SK-N-MC (cell line): ENCODE data around the gene CFAP20DC.
"Not testable (repeated sequence)": the region's sequence is repeated elsewhere in the genome, so short reads cannot be mapped to it uniquely, and the experiment has no call there.

ENCODE experiments used
- DNase-seq: peaks from one replicate; pipeline ENCODE4 v3.0.0-alpha.2; 2011; ENCODE audit warnings: low read depth, low spot score
- H3K27ac ChIP-seq: fragments of 200-600 bp; sonication (generic); 2 replicates; pipeline ENCODE4 v1.5.1; 2016; ENCODE audit warnings: mixed run types
- H3K36me3 ChIP-seq: fragments of 200-600 bp; sonication (generic); 2 replicates; pipeline ENCODE4 v1.6.1; 2017; ENCODE audit warnings: antibody characterized with exemption, low read length, mixed read lengths; ENCODE audit not compliant: insufficient read depth
- H3K4me3 ChIP-seq: fragments of 200-600 bp; sonication (generic); 2 replicates; pipeline ENCODE4 v1.5.1; 2016
- H3K9ac ChIP-seq: fragments of 200-600 bp; sonication (generic); 2 replicates; pipeline ENCODE4 v1.8.0; 2017; ENCODE audit warnings: mixed run types, mixed read lengths; ENCODE audit not compliant: insufficient read length
- H3K9me3 ChIP-seq: fragments of 200-600 bp; sonication (generic); 2 replicates; pipeline ENCODE4 v1.6.1; 2017; ENCODE audit warnings: low read depth, mild to moderate bottlenecking, antibody characterized with exemption, low read length, moderate library complexity, mixed read lengths
- EZH2 ChIP-seq: fragments of 200-600 bp; sonication (generic); IDR thresholded peaks from one replicate; pipeline ENCODE4 v1.6.1; 2017; ENCODE audit warnings: antibody characterized with exemption
- FOXP2 ChIP-seq: optimal IDR thresholded peaks from 2 replicates; pipeline ENCODE3; 2011; ENCODE audit warnings: mild to moderate bottlenecking, moderate library complexity; ENCODE audit not compliant: insufficient read depth; ENCODE audit errors: extremely low read length, control extremely low read depth
- POLR2AphosphoS5 ChIP-seq: IDR thresholded peaks from 2 replicates; pipeline ENCODE4 v1.6.1; 2012; ENCODE audit warnings: mild to moderate bottlenecking, low read depth, low read length, borderline replicate concordance

CFAP20DC gene

GRCh38 chr3:58864480-58864879, 185.3 kb downstream of the CFAP20DC start:
- Histone ChIP-seq H3K9ac (no peak overlapping the region), H3K27ac (no peak overlapping the region), H3K9me3 (no peaks in the 10 kb centered on the region), H3K36me3 (no peaks in the 10 kb centered on the region), H3K4me3 (no peak overlapping the region)
- DNase-seq = no peak
- no peak for TF ChIP-seq POLR2AphosphoS5
- TF ChIP-seq FOXP2 = no peak
- no peak for TF ChIP-seq EZH2

GRCh38 chr3:58863206-58863605, 186.6 kb downstream of the CFAP20DC start:
- no peak overlapping the region for H3K27ac ChIP-seq
- H3K36me3 ChIP-seq = no peaks in the 10 kb centered on the region
- H3K9ac ChIP-seq = no peak overlapping the region
- no peak for DNase-seq
- no peak for TF ChIP-seq EZH2
- TF ChIP-seq POLR2AphosphoS5 = no peak
- TF ChIP-seq FOXP2 = no peak
- no peak overlapping the region for H3K4me3 ChIP-seq
- no peaks in the 10 kb centered on the region for H3K9me3 ChIP-seq

GRCh38 chr3:58861551-58861950, 188.3 kb downstream of the CFAP20DC start:
- no peak overlapping the region for H3K9ac ChIP-seq
- H3K27ac ChIP-seq = no peak overlapping the region
- TF ChIP-seq POLR2AphosphoS5 (no peak), EZH2 (no peak), FOXP2 (no peak)
- DNase-seq = no peak
- H3K4me3 ChIP-seq = no peak overlapping the region
- no peaks in the 10 kb centered on the region for H3K9me3 ChIP-seq
- H3K36me3 ChIP-seq = no peaks in the 10 kb centered on the region

GRCh38 chr3:58858126-58858525, 191.7 kb downstream of the CFAP20DC start:
- no peak overlapping the region for H3K27ac ChIP-seq
- no peak overlapping the region for H3K4me3 ChIP-seq
- DNase-seq = no peak
- TF ChIP-seq POLR2AphosphoS5 (no peak), FOXP2 (no peak), EZH2 (no peak)
- no peaks in the 10 kb centered on the region for H3K9me3 ChIP-seq
- no peak overlapping the region for H3K9ac ChIP-seq
- H3K36me3 ChIP-seq = no peaks in the 10 kb centered on the region

- H3K9ac ChIP-seq = no peak overlapping the region
- DNase-seq = no peak
- H3K36me3 ChIP-seq = no peaks in the 10 kb centered on the region
- H3K4me3 ChIP-seq = no peak overlapping the region
- H3K27ac ChIP-seq = no peak overlapping the region
- no peaks in the 10 kb centered on the region for H3K9me3 ChIP-seq
- no peak for TF ChIP-seq FOXP2
- no peak for TF ChIP-seq EZH2
- TF ChIP-seq POLR2AphosphoS5 = no peak
Observed at GRCh38 chr3:58857402-58857801, 192.4 kb downstream of the CFAP20DC start.

GRCh38 chr3:58848826-58849225, 201.0 kb downstream of the CFAP20DC start:
- no peak overlapping the region for H3K9ac ChIP-seq
- no peaks in the 10 kb centered on the region for H3K36me3 ChIP-seq
- no peaks in the 10 kb centered on the region for H3K9me3 ChIP-seq
- no peak overlapping the region for H3K27ac ChIP-seq
- no peak for DNase-seq
- no peak overlapping the region for H3K4me3 ChIP-seq
- TF ChIP-seq FOXP2 (no peak), POLR2AphosphoS5 (no peak), EZH2 (no peak)

- not testable (repeated sequence) for DNase-seq, H3K9ac ChIP-seq, H3K9me3 ChIP-seq, H3K4me3 ChIP-seq, H3K27ac ChIP-seq, H3K36me3 ChIP-seq
Observed at GRCh38 chr3:58842050-58842747, 207.6 kb downstream of the CFAP20DC start.

GRCh38 chr3:58840949-58841348, 208.9 kb downstream of the CFAP20DC start:
- Histone ChIP-seq H3K4me3 (no peak overlapping the region), H3K9me3 (no peaks in the 10 kb centered on the region), H3K27ac (no peak overlapping the region), H3K9ac (no peak overlapping the region), H3K36me3 (no peaks in the 10 kb centered on the region)
- DNase-seq = no peak
- TF ChIP-seq EZH2 (no peak), FOXP2 (no peak), POLR2AphosphoS5 (no peak)

- Histone ChIP-seq H3K4me3 (no peak overlapping the region), H3K36me3 (no peaks in the 10 kb centered on the region), H3K27ac (no peak overlapping the region), H3K9me3 (no peaks in the 10 kb centered on the region), H3K9ac (no peak overlapping the region)
- no peak for DNase-seq
- TF ChIP-seq EZH2 (no peak), POLR2AphosphoS5 (no peak), FOXP2 (no peak)
Observed at GRCh38 chr3:58839964-58840363, 209.9 kb downstream of the CFAP20DC start.
